RWPE2 (cell line): ENCODE data around the gene GLMP.

Source experiments
- ATAC-seq: fragments of 200-7000 bp; cut with Tn5 transposase; 3 replicates; pipeline ENCODE4 v1.9.1; 2021; ENCODE audit warnings: low read depth
- DNase-seq: peaks from one replicate; pipeline ENCODE4 v3.0.0-alpha.2; 2020; ENCODE audit warnings: low spot score
- H3K27ac ChIP-seq: fragments of 450-650 bp; 2 replicates; pipeline ENCODE4 v1.5.1; 2017; ENCODE audit warnings: mild to moderate bottlenecking; ENCODE audit not compliant: poor library complexity, severe bottlenecking
- H3K27me3 ChIP-seq: fragments of 250-450 bp; sonication (Bioruptor Pico); 2 replicates; pipeline ENCODE4 v1.5.1; 2021; ENCODE audit warnings: mild to moderate bottlenecking, moderate library complexity; ENCODE audit not compliant: insufficient read depth, poor library complexity, severe bottlenecking
- H3K36me3 ChIP-seq: fragments of 250-450 bp; sonication (Bioruptor Pico); 2 replicates; pipeline ENCODE4 v1.5.1; 2020; ENCODE audit warnings: low read depth, mild to moderate bottlenecking, moderate library complexity
- H3K4me1 ChIP-seq: fragments of 250-450 bp; sonication (Bioruptor Pico); 2 replicates; pipeline ENCODE4 v1.5.1; 2021; ENCODE audit warnings: mild to moderate bottlenecking, moderate library complexity; ENCODE audit not compliant: insufficient read depth, poor library complexity, severe bottlenecking
- H3K4me3 ChIP-seq: fragments of 250-450 bp; sonication (Bioruptor Pico); 2 replicates; pipeline ENCODE4 v1.5.1; 2021; ENCODE audit warnings: mild to moderate bottlenecking, moderate library complexity; ENCODE audit not compliant: severe bottlenecking
- H3K9me3 ChIP-seq: fragments of 250-450 bp; sonication (Bioruptor Pico); 2 replicates; pipeline ENCODE4 v1.5.1; 2021; ENCODE audit warnings: mild to moderate bottlenecking, moderate library complexity; ENCODE audit not compliant: severe bottlenecking
- CTCF ChIP-seq: fragments of 450-650 bp; IDR thresholded peaks from one replicate; pipeline ENCODE4 v1.5.1; 2017; ENCODE audit warnings: mild to moderate bottlenecking, moderate library complexity; ENCODE audit not compliant: poor library complexity, severe bottlenecking

The GLMP gene

GRCh38 chr1:156248323-156248683 lies 47.2 kb downstream of the GLMP start:
- Histone ChIP-seq H3K36me3 (peaks cover 25% of the 10 kb centered on the region), H3K27ac (no peak overlapping the region), H3K27me3 (peaks cover 6% of the 10 kb centered on the region), H3K4me3 (no peak overlapping the region), H3K4me1 (no peaks in the 10 kb centered on the region), H3K9me3 (no peaks in the 10 kb centered on the region)
- peak; percentile 2; the same call in 1 of the 3 replicates for ATAC-seq
- no peak for DNase-seq
- TF ChIP-seq CTCF, result no peak

GRCh38 chr1:156247460-156248322 lies 47.8 kb downstream of the GLMP start, which contains the start of gene PAQR6:
TSS of gene PAQR6 (minus strand) at chr1:156248056. CDS start at chr1:156246731, 1,325 bp downstream.
- Histone ChIP-seq H3K4me3 (no peak within 1 kb of the TSS), H3K36me3 (peaks cover 18% of the 10 kb centered on the region), H3K27me3 (peaks cover 6% of the 10 kb centered on the region), H3K4me1 (no peaks in the 10 kb centered on the region), H3K9me3 (no peaks in the 10 kb centered on the region), H3K27ac (no peak within 1 kb of the TSS)
- ATAC-seq (peak; percentile 28), DNase-seq (no peak)
- TF ChIP-seq CTCF, result no peak

GRCh38 chr1:156246781-156247459 lies 48.6 kb downstream of the GLMP start:
- H3K4me1 ChIP-seq, result peaks cover 4% of the 10 kb centered on the region
- TF ChIP-seq CTCF, result no peak
- peaks cover 12% of the 10 kb centered on the region for H3K36me3 ChIP-seq
- peak; percentile 4; the same call in 1 of the 3 replicates for ATAC-seq
- no peaks in the 10 kb centered on the region for H3K9me3 ChIP-seq
- no peak overlapping the region for H3K27ac ChIP-seq
- peaks cover 6% of the 10 kb centered on the region for H3K27me3 ChIP-seq
- no peak for DNase-seq
- no peak overlapping the region for H3K4me3 ChIP-seq

GRCh38 chr1:156246241-156246780 lies 49.2 kb downstream of the GLMP start:
- Histone ChIP-seq H3K4me1 (peaks cover 10% of the 10 kb centered on the region), H3K27me3 (peaks cover 6% of the 10 kb centered on the region), H3K36me3 (peaks cover 8% of the 10 kb centered on the region), H3K4me3 (no peak overlapping the region), H3K9me3 (no peaks in the 10 kb centered on the region), H3K27ac (no peak overlapping the region)
- no peak for TF ChIP-seq CTCF
- DNase-seq (no peak), ATAC-seq (no peak)
